ENCODE measurements around the gene REL. TPM values are rescaled to one million over a fixed set of nuclear protein-coding genes. Genes with fewer than 3 reads are reported as not detected.

Gene REL
- total RNA-seq, 1 experiment from 2014 or later, result 7.3 TPM

DNA sequence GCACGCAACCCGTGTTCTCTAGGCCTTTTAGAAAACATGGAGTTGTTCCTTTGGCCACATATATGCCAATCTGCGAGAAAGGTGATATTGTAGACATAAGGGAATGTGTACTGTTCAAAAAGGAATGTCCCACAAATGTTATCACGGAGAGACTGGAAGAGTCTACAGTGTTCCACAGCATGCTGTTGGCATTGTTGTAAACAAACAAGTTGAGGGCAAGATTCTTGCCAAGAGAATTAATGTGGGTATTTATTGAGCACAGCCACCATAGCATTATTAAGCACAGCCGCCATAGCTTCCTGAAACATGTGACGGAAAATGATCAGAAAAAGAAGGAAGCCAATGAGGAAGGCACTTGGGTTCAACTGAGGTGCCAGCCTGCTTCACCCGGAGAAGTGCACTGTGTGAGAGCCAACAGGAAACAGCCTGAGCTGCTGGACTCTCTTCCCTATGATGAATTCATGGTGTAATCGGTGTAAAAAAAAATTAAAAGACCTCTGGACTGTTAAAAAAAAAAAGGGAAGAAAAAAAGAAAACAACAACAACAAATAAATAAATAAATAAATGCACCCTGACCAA is 29.0 kb upstream of the REL start:
- Histone ChIP-seq H4K20me1 (ENCODE audit: low read length) (no peaks in the 10 kb centered on the region), H3K4me2 (ENCODE audit: low read length) (no peak overlapping the region), H3K27ac (ENCODE audit: low read length) (no peak overlapping the region), H3K27me3 (ENCODE audit: low read length) (no peaks in the 10 kb centered on the region), H3K9me3 (ENCODE audit: low read length) (no peaks in the 10 kb centered on the region), H3K79me2 (ENCODE audit: low read length) (no peaks in the 10 kb centered on the region), H3K4me3 (ENCODE audit: low read length) (no peak overlapping the region), H2AFZ (ENCODE audit: low read length) (no peak overlapping the region), H3K9me2 (replicated peaks; ENCODE audit: low read length) (no peaks in the 10 kb centered on the region), H3F3A (ENCODE audit: low read length, unreplicated experiment) (no peaks in the 10 kb centered on the region), H3K4me1 (ENCODE audit: insufficient read depth, low read length) (peaks cover 9% of the 10 kb centered on the region; the same call in 1 of the 2 replicates), H3K36me3 (ENCODE audit: low read depth, low read length) (no peaks in the 10 kb centered on the region), H3K9ac (ENCODE audit: low read length) (no peak overlapping the region)
- ChIA-PET CTCF (no interaction called here), POLR2A (ENCODE audit: unreplicated experiment) (no interaction called here)
- intact Hi-C loops (cut with micrococcal nuclease), result no loop called here
- DNase-seq, result no peak
- ATAC-seq, result no peak
- BruUV-seq (replicated peaks), result no TSS peak
- TF ChIP-seq EZH2phosphoT487 (IDR thresholded peaks at IDR 0.05; ENCODE audit: borderline replicate concordance, low read length) (no peak), EZH2 (IDR thresholded peaks at IDR 0.05; ENCODE audit: low read length, unreplicated experiment) (no peak)
- TF ChIP-seq, protein P1, sequence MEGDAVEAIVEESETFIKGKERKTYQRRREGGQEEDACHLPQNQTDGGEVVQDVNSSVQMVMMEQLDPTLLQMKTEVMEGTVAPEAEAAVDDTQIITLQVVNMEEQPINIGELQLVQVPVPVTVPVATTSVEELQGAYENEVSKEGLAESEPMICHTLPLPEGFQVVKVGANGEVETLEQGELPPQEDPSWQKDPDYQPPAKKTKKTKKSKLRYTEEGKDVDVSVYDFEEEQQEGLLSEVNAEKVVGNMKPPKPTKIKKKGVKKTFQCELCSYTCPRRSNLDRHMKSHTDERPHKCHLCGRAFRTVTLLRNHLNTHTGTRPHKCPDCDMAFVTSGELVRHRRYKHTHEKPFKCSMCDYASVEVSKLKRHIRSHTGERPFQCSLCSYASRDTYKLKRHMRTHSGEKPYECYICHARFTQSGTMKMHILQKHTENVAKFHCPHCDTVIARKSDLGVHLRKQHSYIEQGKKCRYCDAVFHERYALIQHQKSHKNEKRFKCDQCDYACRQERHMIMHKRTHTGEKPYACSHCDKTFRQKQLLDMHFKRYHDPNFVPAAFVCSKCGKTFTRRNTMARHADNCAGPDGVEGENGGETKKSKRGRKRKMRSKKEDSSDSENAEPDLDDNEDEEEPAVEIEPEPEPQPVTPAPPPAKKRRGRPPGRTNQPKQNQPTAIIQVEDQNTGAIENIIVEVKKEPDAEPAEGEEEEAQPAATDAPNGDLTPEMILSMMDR (conservative IDR thresholded peaks at IDR 0.05; ENCODE audit: low read depth, low read length), result no peak

DNA sequence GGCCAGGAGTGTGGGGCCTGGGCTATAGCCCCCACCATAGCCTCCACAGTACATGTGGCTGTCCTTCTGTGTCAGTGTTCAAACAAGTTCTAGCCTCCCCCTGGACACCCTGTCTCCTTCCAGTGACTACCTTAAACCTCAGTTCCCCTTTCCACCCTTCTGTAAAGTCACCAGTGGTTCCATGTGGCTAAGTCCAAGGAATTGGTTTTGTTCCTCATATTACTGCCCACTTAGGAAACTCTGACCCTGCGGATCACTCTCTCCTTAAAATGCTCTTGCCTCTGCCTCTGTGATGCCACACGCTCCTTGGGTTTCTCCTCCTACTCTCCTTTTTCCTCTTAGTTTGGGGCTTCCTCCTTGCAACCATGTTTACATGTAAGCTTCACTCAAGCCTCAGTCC is 27.8 kb upstream of the REL start:
- ChIA-PET POLR2A (ENCODE audit: unreplicated experiment) (no interaction called here), CTCF (no interaction called here)
- DNase-seq, result no peak
- BruUV-seq (replicated peaks), result no TSS peak
- Histone ChIP-seq H3K36me3 (ENCODE audit: low read depth, low read length) (no peaks in the 10 kb centered on the region), H3K4me2 (ENCODE audit: low read length) (no peak overlapping the region), H3K4me3 (ENCODE audit: low read length) (no peak overlapping the region), H3K4me1 (ENCODE audit: insufficient read depth, low read length) (peaks cover 9% of the 10 kb centered on the region; the same call in 1 of the 2 replicates), H3F3A (ENCODE audit: low read length, unreplicated experiment) (no peaks in the 10 kb centered on the region), H3K9ac (ENCODE audit: low read length) (no peak overlapping the region), H3K9me3 (ENCODE audit: low read length) (no peaks in the 10 kb centered on the region), H3K79me2 (ENCODE audit: low read length) (no peaks in the 10 kb centered on the region), H3K27ac (ENCODE audit: low read length) (no peak overlapping the region), H2AFZ (ENCODE audit: low read length) (no peak overlapping the region), H4K20me1 (ENCODE audit: low read length) (no peaks in the 10 kb centered on the region), H3K27me3 (ENCODE audit: low read length) (no peaks in the 10 kb centered on the region), H3K9me2 (replicated peaks; ENCODE audit: low read length) (no peaks in the 10 kb centered on the region)
- no peak for ATAC-seq
- TF ChIP-seq EZH2 (IDR thresholded peaks at IDR 0.05; ENCODE audit: low read length, unreplicated experiment), result no peak
- TF ChIP-seq, protein P1 (conservative IDR thresholded peaks at IDR 0.05; ENCODE audit: low read depth, low read length), result no peak
- no peak for TF ChIP-seq EZH2phosphoT487 (IDR thresholded peaks at IDR 0.05; ENCODE audit: borderline replicate concordance, low read length)
- intact Hi-C loops (cut with micrococcal nuclease), result no loop called here

GRCh38 chr2:60855989-60856669 is 25.2 kb upstream of the REL start:
- Histone ChIP-seq H3F3A (ENCODE audit: low read length, unreplicated experiment) (no peaks in the 10 kb centered on the region), H2AFZ (ENCODE audit: low read length) (0 out of 2 replicates have a peak overlapping the region, but pooled peaks have one; percentile 11), H3K27ac (ENCODE audit: low read length) (no peak overlapping the region), H3K9me3 (ENCODE audit: low read length) (no peaks in the 10 kb centered on the region), H4K20me1 (ENCODE audit: low read length) (no peaks in the 10 kb centered on the region), H3K27me3 (ENCODE audit: low read length) (no peaks in the 10 kb centered on the region), H3K4me1 (ENCODE audit: insufficient read depth, low read length) (peaks cover 13% of the 10 kb centered on the region; the same call in 1 of the 2 replicates), H3K9ac (ENCODE audit: low read length) (no peak overlapping the region), H3K79me2 (ENCODE audit: low read length) (no peaks in the 10 kb centered on the region), H3K4me2 (ENCODE audit: low read length) (no peak overlapping the region), H3K36me3 (ENCODE audit: low read depth, low read length) (no peaks in the 10 kb centered on the region), H3K4me3 (ENCODE audit: low read length) (no peak overlapping the region), H3K9me2 (replicated peaks; ENCODE audit: low read length) (no peaks in the 10 kb centered on the region)
- DNase-seq, result peak; percentile 49
- BruUV-seq (replicated peaks), result no TSS peak
- intact Hi-C loops (cut with micrococcal nuclease), result no loop called here
- peak; percentile 73 for ATAC-seq
- ChIA-PET CTCF (no interaction called here), POLR2A (ENCODE audit: unreplicated experiment) (no interaction called here)
- TF ChIP-seq EZH2phosphoT487 (IDR thresholded peaks at IDR 0.05; ENCODE audit: borderline replicate concordance, low read length) (no peak), EZH2 (IDR thresholded peaks at IDR 0.05; ENCODE audit: low read length, unreplicated experiment) (no peak)
- TF ChIP-seq, protein P1 (conservative IDR thresholded peaks at IDR 0.05; ENCODE audit: low read depth, low read length), result no peak

Data from PC-3 (cell line).